Activated CD8-positive, alpha-beta T cell treated with anti-CD3 and anti-CD28 coated beads for 36 hours (primary cell): Measurements from ENCODE around the gene EIF4E3. TPM values are rescaled to one million over a fixed set of nuclear protein-coding genes. Genes with fewer than 3 reads are reported as not detected.

Source experiments
- ATAC-seq: fragments of 200-7000 bp; cut with Tn5 transposase; one replicate; pipeline ENCODE4 v1.10.0; 2021; ENCODE audit warnings: mild to moderate bottlenecking, moderate library complexity
- CTCF ChIA-PET: fragments of 350-600 bp; sonication (Branson Sonifier 250); formaldehyde crosslinking; loops from one replicate; lab custom pipeline; 2021; ENCODE audit warnings: antibody characterized with exemption; lab: Charles Lee
- POLR2A ChIA-PET: fragments of 350-600 bp; sonication (Branson Sonifier 250); formaldehyde crosslinking; loops from one replicate; lab custom pipeline; 2021; ENCODE audit warnings: antibody characterized with exemption; lab: Charles Lee
- DNase-seq: peaks from one replicate; pipeline ENCODE4 v3.0.0-alpha.2; 2020
- H3K27ac Mint-ChIP-seq: one replicate; pipeline ENCODE4 v1.8.0; 2021; ENCODE audit warnings: mild to moderate bottlenecking, mixed read lengths
- H3K27me3 Mint-ChIP-seq: one replicate; pipeline ENCODE4 v1.8.0; 2021; ENCODE audit warnings: mixed read lengths
- H3K36me3 Mint-ChIP-seq: one replicate; pipeline ENCODE4 v1.8.0; 2021; ENCODE audit warnings: low read depth, mixed read lengths
- H3K4me1 Mint-ChIP-seq: one replicate; pipeline ENCODE4 v1.8.0; 2021; ENCODE audit warnings: low read depth, mixed read lengths
- H3K4me3 Mint-ChIP-seq: one replicate; pipeline ENCODE4 v1.8.0; 2021; ENCODE audit warnings: mild to moderate bottlenecking, moderate library complexity, mixed read lengths
- H3K9me3 Mint-ChIP-seq: one replicate; pipeline ENCODE4 v1.8.0; 2021; ENCODE audit warnings: mixed read lengths
- intact Hi-C: fragments of 100-400 bp; cut with micrococcal nuclease; formaldehyde crosslinking; loops from one replicate; pipeline ENCODE4 v1.10.0; 2022
- total RNA-seq, 2 experiments: library from RNA; stranded (reverse); gene quantifications; one replicate each; pipeline ENCODE4 v1.2.3, GENCODE V29; 2021
- TF ChIP-seq, protein P1 (sequence below): fragments of 200-600 bp; IDR thresholded peaks from one replicate; pipeline ENCODE4 v1.8.0; 2022; ENCODE audit warnings: antibody characterized with exemption, mild to moderate bottlenecking

Gene EIF4E3
- total RNA-seq, 2 experiments from 2014 or later = 29.3 to 30.4 TPM

DNA sequence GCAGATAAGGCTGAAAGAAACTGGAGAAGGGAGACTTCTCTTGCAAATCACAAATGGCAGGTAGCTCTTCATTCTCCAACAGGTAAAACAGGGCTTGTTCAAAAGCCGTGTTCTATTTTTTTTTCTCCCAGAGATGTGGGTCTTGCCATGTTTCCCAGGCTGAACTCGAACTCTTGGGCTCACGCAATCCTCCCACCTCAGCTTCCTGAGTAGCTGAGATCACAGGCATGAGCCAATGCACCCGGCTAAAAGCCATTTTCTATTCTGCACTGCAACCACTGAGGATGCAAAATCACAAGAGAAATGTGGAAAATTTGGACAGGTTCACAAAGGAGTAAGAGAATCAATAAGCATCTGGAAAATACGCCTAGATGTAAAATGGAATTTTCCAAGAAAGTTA is 19.5 kb downstream of the EIF4E3 start:
- intact Hi-C loops = no loop called here
- H3K4me1 Mint-ChIP-seq = peaks cover 86% of the 10 kb centered on the region
- TF ChIP-seq, protein P1, sequence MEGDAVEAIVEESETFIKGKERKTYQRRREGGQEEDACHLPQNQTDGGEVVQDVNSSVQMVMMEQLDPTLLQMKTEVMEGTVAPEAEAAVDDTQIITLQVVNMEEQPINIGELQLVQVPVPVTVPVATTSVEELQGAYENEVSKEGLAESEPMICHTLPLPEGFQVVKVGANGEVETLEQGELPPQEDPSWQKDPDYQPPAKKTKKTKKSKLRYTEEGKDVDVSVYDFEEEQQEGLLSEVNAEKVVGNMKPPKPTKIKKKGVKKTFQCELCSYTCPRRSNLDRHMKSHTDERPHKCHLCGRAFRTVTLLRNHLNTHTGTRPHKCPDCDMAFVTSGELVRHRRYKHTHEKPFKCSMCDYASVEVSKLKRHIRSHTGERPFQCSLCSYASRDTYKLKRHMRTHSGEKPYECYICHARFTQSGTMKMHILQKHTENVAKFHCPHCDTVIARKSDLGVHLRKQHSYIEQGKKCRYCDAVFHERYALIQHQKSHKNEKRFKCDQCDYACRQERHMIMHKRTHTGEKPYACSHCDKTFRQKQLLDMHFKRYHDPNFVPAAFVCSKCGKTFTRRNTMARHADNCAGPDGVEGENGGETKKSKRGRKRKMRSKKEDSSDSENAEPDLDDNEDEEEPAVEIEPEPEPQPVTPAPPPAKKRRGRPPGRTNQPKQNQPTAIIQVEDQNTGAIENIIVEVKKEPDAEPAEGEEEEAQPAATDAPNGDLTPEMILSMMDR = no peak
- ChIA-PET CTCF (interaction anchor here (0.7 to 2.4 kb wide), 5 partner anchors 9 to 288 kb away, joined by 3 to 7 read pairs (median 5); no protein-coding TSS in a partner anchor), POLR2A (no interaction called here)
- H3K27ac Mint-ChIP-seq = peak overlapping the region; percentile 58
- peaks cover 34% of the 10 kb centered on the region for H3K36me3 Mint-ChIP-seq
- H3K4me3 Mint-ChIP-seq = no peak overlapping the region
- H3K27me3 Mint-ChIP-seq = no peaks in the 10 kb centered on the region
- DNase-seq = no peak
- no peaks in the 10 kb centered on the region for H3K9me3 Mint-ChIP-seq
- ATAC-seq = no peak

DNA sequence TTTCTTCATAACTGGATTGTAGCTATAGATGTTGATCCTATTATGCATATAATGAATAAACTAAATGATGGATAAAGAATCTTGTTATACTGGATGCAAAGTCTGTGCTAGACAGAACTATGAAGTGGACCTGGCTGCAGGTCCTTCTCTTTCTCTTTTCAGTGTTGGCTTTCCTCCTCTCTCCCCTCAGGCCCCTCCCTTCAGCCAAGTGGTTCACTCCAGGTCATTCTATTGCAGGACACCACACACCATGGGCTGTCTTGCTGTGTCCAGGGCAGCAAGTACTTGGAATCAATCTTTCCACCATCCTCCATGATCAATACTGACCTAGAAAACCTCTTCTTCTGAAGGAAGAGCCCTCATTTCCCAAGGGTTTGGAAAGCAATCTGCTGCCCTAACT is 20.3 kb downstream of the EIF4E3 start:
- H3K27ac Mint-ChIP-seq = peak overlapping the region; percentile 93
- TF ChIP-seq, protein P1 = no peak
- DNase-seq (no peak), ATAC-seq (no peak)
- ChIA-PET CTCF (interaction anchor here (0.7 to 2.4 kb wide), 6 partner anchors 9 to 288 kb away, joined by 3 to 7 read pairs (median 4); no protein-coding TSS in a partner anchor), POLR2A (no interaction called here)
- no peaks in the 10 kb centered on the region for H3K27me3 Mint-ChIP-seq
- H3K4me1 Mint-ChIP-seq = peaks cover 81% of the 10 kb centered on the region
- H3K9me3 Mint-ChIP-seq = no peaks in the 10 kb centered on the region
- peaks cover 34% of the 10 kb centered on the region for H3K36me3 Mint-ChIP-seq
- no peak overlapping the region for H3K4me3 Mint-ChIP-seq
- intact Hi-C loops = no loop called here

DNA sequence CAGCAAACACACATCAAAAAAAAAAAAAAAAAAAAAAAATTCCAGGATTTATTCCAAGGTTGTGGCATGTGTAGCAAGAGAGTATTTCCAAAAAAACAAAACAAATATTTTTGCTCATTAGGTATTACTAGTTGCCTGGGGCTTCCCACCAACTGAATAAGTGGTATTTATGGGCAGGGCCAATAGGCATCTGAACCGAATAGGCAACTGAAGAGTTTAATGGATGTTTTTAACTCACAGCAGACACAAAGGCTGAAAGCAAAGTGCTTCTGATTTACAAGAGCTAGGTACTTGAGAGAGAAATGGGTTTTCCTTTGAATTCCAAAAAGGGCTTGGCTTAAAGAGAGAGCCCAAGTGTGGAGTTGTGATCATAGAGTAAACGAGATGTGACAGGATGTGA is 21.4 kb downstream of the EIF4E3 start:
- ChIA-PET CTCF (interaction anchor here (2.4 kb wide), 1 partner anchor 26 kb away, joined by 7 read pairs; no protein-coding TSS in a partner anchor), POLR2A (interaction anchor here (0.7 kb wide), 1 partner anchor 1233 kb away, joined by 4 read pairs; no protein-coding TSS in a partner anchor)
- Mint-ChIP-seq H3K27ac (peak overlapping the region; percentile 93), H3K27me3 (no peaks in the 10 kb centered on the region), H3K9me3 (no peaks in the 10 kb centered on the region), H3K4me1 (peaks cover 74% of the 10 kb centered on the region), H3K4me3 (no peak overlapping the region), H3K36me3 (peaks cover 30% of the 10 kb centered on the region)
- no peak for ATAC-seq
- intact Hi-C loops = no loop called here
- DNase-seq = no peak
- TF ChIP-seq, protein P1 = no peak

DNA sequence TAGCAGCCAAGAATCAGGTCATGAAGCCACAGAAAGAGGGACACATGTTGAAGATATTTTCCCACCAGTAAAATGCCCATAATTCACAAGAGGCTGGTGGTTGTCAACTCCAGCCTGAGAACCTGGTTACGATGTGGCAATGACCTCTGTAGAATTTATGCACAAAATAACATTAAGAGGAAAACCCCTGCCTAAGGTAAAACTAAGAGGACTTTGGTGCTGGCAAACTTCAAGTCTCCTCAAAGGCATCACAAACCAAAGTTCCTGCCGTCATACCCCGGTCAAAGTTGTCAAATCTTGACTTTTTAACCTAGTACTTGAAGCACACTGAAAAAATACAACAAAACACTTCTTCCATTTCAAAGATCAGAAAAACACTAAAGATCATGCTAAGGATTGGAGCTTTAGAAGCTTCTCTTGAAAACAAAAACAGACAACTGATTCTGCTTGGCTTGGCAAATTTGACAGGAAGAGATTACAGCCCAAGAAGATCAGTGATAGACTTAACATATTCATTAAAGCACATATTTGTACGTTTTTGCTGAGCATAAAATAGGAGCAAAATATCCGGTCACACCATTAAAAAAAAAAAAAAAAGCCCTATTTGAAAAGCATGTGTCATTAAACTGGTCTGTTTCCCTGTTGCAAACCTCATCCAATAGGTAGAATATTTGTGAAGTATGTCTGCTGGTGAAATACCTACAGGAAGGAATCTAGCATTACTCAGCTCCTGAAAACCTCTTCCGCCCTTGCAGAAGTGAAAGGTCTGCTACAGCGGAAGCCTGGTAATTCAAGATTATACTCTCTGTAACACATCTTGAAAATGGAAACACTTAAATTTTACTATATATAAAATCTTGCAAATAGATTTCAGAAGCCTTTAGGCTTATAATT is 22.8 kb downstream of the EIF4E3 start:
- ChIA-PET CTCF (interaction anchor here (0.8 to 2.7 kb wide), 9 partner anchors 8 to 156 kb away, joined by 3 to 18 read pairs (median 4); no protein-coding TSS in a partner anchor), POLR2A (interaction anchor here (0.6 to 0.8 kb wide), 5 partner anchors 19 to 247 kb away, joined by 3 to 5 read pairs (median 4); no protein-coding TSS in a partner anchor)
- peak; percentile 59 for DNase-seq
- Mint-ChIP-seq H3K27ac (peak overlapping the region; percentile 93), H3K27me3 (no peaks in the 10 kb centered on the region), H3K4me1 (peaks cover 63% of the 10 kb centered on the region), H3K4me3 (peak overlapping the region; percentile 65), H3K9me3 (no peaks in the 10 kb centered on the region), H3K36me3 (peaks cover 40% of the 10 kb centered on the region)
- peak; percentile 91 for ATAC-seq
- intact Hi-C loops = no loop called here
- TF ChIP-seq, protein P1 = no peak
